ENCODE data around the gene ARFIP2.

DNA sequence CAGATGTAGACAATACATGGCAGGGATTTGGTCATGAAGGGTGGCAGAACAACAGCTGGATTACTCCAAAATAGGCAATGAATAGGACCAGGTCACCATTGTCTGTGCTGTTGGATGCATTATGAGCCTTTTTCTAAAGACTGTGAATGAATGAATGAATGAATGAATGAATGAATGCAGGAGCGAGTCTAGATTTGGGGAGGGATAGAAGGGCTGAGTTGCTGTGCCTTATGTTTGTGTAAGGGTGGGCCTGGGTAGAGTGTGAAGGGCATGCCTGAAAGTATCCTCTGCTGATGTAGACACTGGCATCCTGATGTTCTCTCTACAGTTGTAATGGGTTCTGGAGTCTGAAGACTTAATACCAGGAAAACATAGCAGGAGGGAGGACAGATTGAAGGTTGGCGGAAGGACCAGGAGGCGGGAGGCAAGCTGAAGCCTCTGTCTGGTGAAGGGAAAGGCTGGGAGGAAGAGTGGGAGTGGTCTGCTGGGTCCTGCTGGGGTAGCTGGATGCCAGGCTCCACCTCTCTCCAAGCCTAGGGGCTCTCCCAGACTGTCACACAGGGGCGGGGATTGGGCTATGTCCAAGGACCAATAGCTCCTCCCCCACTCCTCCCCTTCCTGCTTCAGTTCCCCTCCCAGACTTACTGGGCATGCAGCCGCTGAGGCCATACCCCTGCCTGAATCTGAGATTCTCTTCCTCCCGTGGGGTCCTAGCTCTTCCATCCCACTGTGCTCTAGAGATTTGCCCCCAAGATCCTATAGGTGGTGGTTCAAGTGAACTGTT lies 12.2 kb downstream of the ARFIP2 start:
- TF ChIP-seq ZNF274 (IDR thresholded peaks at IDR 0.05; ENCODE audit: low read depth, low read length) (no peak), YY1 (IDR thresholded peaks at IDR 0.05; ENCODE audit: insufficient read depth, insufficient read length) (no peak), SUZ12 (IDR thresholded peaks at IDR 0.05; ENCODE audit: extremely low read depth, insufficient read depth, insufficient read length) (no peak)
